Choroid plexus epithelial cell (primary cell): ENCODE measurements around the gene MAN2A1.

Experiments used
- DNase-seq: peaks from one replicate; pipeline ENCODE4 v3.0.0-alpha.2; 2010; ENCODE audit warnings: low read depth
- H3K4me3 ChIP-seq: 2 replicates; pipeline ENCODE4 v1.5.1; 2011; ENCODE audit warnings: low read depth, mild to moderate bottlenecking, control low read depth, low read length, moderate library complexity
- TF ChIP-seq, protein P1 (sequence below): conservative IDR thresholded peaks from 2 replicates; pipeline ENCODE4 v1.5.1; 2011; ENCODE audit warnings: low read depth, mild to moderate bottlenecking, control low read depth, inconsistent platforms, low read length, moderate library complexity

MAN2A1 gene

GRCh38 chr5:109903061-109903460, 213.3 kb downstream of the MAN2A1 start:
- no peak for DNase-seq
- TF ChIP-seq, protein P1, sequence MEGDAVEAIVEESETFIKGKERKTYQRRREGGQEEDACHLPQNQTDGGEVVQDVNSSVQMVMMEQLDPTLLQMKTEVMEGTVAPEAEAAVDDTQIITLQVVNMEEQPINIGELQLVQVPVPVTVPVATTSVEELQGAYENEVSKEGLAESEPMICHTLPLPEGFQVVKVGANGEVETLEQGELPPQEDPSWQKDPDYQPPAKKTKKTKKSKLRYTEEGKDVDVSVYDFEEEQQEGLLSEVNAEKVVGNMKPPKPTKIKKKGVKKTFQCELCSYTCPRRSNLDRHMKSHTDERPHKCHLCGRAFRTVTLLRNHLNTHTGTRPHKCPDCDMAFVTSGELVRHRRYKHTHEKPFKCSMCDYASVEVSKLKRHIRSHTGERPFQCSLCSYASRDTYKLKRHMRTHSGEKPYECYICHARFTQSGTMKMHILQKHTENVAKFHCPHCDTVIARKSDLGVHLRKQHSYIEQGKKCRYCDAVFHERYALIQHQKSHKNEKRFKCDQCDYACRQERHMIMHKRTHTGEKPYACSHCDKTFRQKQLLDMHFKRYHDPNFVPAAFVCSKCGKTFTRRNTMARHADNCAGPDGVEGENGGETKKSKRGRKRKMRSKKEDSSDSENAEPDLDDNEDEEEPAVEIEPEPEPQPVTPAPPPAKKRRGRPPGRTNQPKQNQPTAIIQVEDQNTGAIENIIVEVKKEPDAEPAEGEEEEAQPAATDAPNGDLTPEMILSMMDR = no peak
- no peak overlapping the region for H3K4me3 ChIP-seq

DNA sequence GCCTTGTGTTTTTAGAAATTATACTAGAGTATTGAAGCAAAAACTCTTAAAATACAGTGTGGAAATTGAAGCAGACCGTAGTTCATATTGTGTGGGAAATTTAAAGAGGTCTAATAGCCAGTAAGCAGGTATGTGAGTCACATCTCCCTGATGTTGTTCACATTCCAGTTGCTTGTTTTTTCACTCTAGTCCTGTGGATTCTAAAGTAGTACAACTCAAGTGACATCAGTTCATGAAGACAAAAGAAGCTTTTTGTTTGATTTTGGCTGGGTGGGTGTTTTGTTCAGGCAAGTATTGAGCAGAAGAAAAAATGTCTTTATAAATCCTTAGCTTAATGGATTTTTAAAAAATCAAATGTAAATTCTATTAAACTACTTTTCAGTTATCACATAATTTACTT, 216.2 kb downstream of the MAN2A1 start:
- peak; percentile 49 for DNase-seq
- H3K4me3 ChIP-seq = no peak overlapping the region
- TF ChIP-seq, protein P1 = no peak

- TF ChIP-seq, protein P1 = no peak
- no peak overlapping the region for H3K4me3 ChIP-seq
- DNase-seq = peak; percentile 13
These were observed 217.5 kb downstream of the MAN2A1 start for GRCh38 chr5:109907189-109907588.

DNA sequence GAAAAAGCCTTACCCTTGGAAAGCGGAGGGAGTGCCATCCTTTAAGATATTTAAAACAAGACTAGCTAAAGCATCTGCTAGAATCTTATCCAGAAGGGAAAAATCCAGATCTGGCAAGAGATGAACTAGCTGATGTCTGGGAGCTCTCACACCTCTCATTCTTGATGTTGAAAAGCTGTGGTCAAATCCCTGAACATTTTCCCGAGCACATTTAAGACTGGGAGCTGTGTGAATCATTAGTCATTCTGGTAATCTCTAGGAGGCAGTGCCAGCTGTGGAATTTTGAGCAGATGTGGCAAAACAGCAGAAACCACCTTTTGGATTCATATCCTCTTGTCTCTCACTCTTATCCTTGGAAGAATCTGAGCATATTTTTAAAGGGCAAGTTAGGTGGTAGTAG, 218.0 kb downstream of the MAN2A1 start:
- peak; percentile 60 for DNase-seq
- TF ChIP-seq, protein P1 = no peak
- H3K4me3 ChIP-seq = no peak overlapping the region

- DNase-seq = no peak
- no peak overlapping the region for H3K4me3 ChIP-seq
- TF ChIP-seq, protein P1 = no peak
These were observed 218.6 kb downstream of the MAN2A1 start for GRCh38 chr5:109908366-109908765.

- no peak for DNase-seq
- no peak overlapping the region for H3K4me3 ChIP-seq
- TF ChIP-seq, protein P1 = no peak
These were observed 221.1 kb downstream of the MAN2A1 start for GRCh38 chr5:109910874-109911273.

GRCh38 chr5:109911731-109912130, 222.0 kb downstream of the MAN2A1 start:
- no peak overlapping the region for H3K4me3 ChIP-seq
- TF ChIP-seq, protein P1 = no peak
- DNase-seq = peak; percentile 92
